Breast epithelium (tissue), 3 donors: Measurements from ENCODE around the gene POLE3.
"Not testable (repeated sequence)": the region's sequence is repeated elsewhere in the genome, so short reads cannot be mapped to it uniquely, and the experiment has no call there.

Experiments used
- POLR2A ChIP-seq: fragments of 450-650 bp; IDR thresholded peaks from one replicate; pipeline ENCODE4 v1.6.1; 2016; ENCODE audit warnings: antibody characterized with exemption, mild to moderate bottlenecking, moderate library complexity
- POLR2AphosphoS5 ChIP-seq, 3 donors: sonication (generic); formaldehyde crosslinking; IDR thresholded peaks; one replicate each; pipeline ENCODE4 v1.6.1; 2017; ENCODE audit warnings: antibody characterized with exemption in 3 of 3
- TF ChIP-seq, protein P1 (sequence below), 3 donors: fragments of 450-650 bp; IDR thresholded peaks; one replicate each; pipeline ENCODE4 v1.5.1; 2016 to 2017; ENCODE audit warnings: antibody characterized with exemption in 3 of 3, mild to moderate bottlenecking in 3 of 3, moderate library complexity in 3 of 3

DNA sequence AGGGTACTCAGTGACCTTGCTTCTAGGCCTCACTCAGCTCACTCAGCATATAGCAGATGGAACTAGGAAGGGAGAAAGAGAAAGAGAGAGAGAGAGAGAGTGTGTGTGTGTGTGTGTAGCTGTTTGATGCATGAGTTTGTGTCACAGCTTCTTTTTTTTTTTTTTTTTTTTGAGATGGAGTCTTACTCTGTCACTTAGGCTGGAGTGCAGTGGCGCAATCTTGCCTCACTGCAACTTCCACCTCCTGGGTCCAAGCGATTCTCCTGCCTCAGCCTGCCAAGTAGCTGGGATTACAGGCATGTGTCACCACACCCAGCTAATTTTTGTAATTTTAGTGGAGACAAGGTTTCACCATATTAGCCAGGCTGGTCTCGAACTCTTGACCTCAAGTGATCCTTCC is 44.8 kb downstream of the POLE3 start:
- TF ChIP-seq, protein P1, sequence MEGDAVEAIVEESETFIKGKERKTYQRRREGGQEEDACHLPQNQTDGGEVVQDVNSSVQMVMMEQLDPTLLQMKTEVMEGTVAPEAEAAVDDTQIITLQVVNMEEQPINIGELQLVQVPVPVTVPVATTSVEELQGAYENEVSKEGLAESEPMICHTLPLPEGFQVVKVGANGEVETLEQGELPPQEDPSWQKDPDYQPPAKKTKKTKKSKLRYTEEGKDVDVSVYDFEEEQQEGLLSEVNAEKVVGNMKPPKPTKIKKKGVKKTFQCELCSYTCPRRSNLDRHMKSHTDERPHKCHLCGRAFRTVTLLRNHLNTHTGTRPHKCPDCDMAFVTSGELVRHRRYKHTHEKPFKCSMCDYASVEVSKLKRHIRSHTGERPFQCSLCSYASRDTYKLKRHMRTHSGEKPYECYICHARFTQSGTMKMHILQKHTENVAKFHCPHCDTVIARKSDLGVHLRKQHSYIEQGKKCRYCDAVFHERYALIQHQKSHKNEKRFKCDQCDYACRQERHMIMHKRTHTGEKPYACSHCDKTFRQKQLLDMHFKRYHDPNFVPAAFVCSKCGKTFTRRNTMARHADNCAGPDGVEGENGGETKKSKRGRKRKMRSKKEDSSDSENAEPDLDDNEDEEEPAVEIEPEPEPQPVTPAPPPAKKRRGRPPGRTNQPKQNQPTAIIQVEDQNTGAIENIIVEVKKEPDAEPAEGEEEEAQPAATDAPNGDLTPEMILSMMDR (IDR thresholded peaks at IDR 0.05), result not testable (repeated sequence)
- not testable (repeated sequence) for TF ChIP-seq POLR2A; POLR2AphosphoS5 (IDR thresholded peaks at IDR 0.05)
